ENCODE measurements around the gene GGA2.

GRCh38 chr16:23515881-23516280 is 5.6 kb upstream of the GGA2 start:
- TF ChIP-seq CTCF (IDR thresholded peaks at IDR 0.05) (no peak), POLR2AphosphoS5 (IDR thresholded peaks at IDR 0.05) (no peak), POLR2A (IDR thresholded peaks at IDR 0.05) (no peak)

All from gastroesophageal sphincter (tissue), 3 donors.